IMR-90 (cell line): ENCODE measurements around the gene ERBB4. TPM values are rescaled to one million over a fixed set of nuclear protein-coding genes. Genes with fewer than 3 reads are reported as not detected.

Experiments used
- ATAC-seq: fragments of 200-7000 bp; cut with Tn5 transposase; 2 replicates; pipeline ENCODE4 v1.9.1; 2020; ENCODE audit warnings: low read depth, mild to moderate bottlenecking, moderate library complexity
- BruUV-seq: library from RNA; stranded (reverse); fragments of 400-500 nt; replicated peaks from 2 replicates; lab custom pipeline; 2021; lab: Mats Ljungman, UMichigan
- CTCF ChIA-PET: fragments of 300-600 bp; formaldehyde crosslinking; extraction: SDS; loops from one replicate; lab custom pipeline; 2021; ENCODE audit warnings: antibody characterized with exemption; lab: Yijun Ruan, JAX
- POLR2A ChIA-PET: fragments of 300-600 bp; sonication (Branson Sonifier 250); formaldehyde crosslinking; loops from one replicate; lab custom pipeline; 2022; ENCODE audit warnings: antibody characterized with exemption; ENCODE audit not compliant: unreplicated experiment; lab: Charles Lee
- DNase-seq: peaks from one replicate; pipeline ENCODE4 v3.0.0; 2013
- H2AFZ ChIP-seq: replicated peaks from 2 replicates; pipeline ENCODE3; 2013; ENCODE audit warnings: low read length, mild to moderate bottlenecking; ENCODE audit not compliant: poor library complexity
- H2AK5ac ChIP-seq: 2 replicates; pipeline ENCODE4 v1.6.1; 2013; ENCODE audit warnings: low read depth, low read length, inconsistent platforms
- H2AK9ac ChIP-seq: replicated peaks from 2 replicates; pipeline ENCODE3; 2013; ENCODE audit warnings: mild to moderate bottlenecking, low read depth, low read length, moderate library complexity; ENCODE audit not compliant: poor library complexity
- H2BK120ac ChIP-seq: 2 replicates; pipeline ENCODE4 v1.6.1; 2013; ENCODE audit warnings: low read depth, low read length, inconsistent platforms
- H2BK15ac ChIP-seq: 3 replicates; pipeline ENCODE4 v1.6.1; 2013; ENCODE audit warnings: low read depth, low read length, inconsistent platforms
- H2BK20ac ChIP-seq: 2 replicates; pipeline ENCODE4 v1.6.1; 2013; ENCODE audit warnings: low read depth, mild to moderate bottlenecking, inconsistent platforms, low read length, moderate library complexity
- H2BK5ac ChIP-seq: 2 replicates; pipeline ENCODE4 v1.6.1; 2013; ENCODE audit warnings: mild to moderate bottlenecking, low read depth, low read length, inconsistent platforms; ENCODE audit not compliant: poor library complexity, severe bottlenecking
- H3K14ac ChIP-seq: replicated peaks from 2 replicates; pipeline ENCODE4 v1.6.1; 2013; ENCODE audit warnings: low read depth, low read length, inconsistent platforms
- H3K18ac ChIP-seq: 2 replicates; pipeline ENCODE4 v1.6.1; 2013; ENCODE audit warnings: low read depth, low read length, control low read depth
- H3K23ac ChIP-seq: 2 replicates; pipeline ENCODE4 v1.6.1; 2013; ENCODE audit warnings: low read depth, low read length, inconsistent platforms
- H3K27ac ChIP-seq: 2 replicates; pipeline ENCODE4 v1.5.1; 2013; ENCODE audit warnings: mild to moderate bottlenecking, control low read depth, low read length; ENCODE audit not compliant: insufficient read depth
- H3K27me3 ChIP-seq: 2 replicates; pipeline ENCODE4 v1.6.1; 2013; ENCODE audit warnings: low read length; ENCODE audit not compliant: control insufficient read depth, insufficient read depth
- H3K36me3 ChIP-seq: 2 replicates; pipeline ENCODE4 v1.6.1; 2013; ENCODE audit warnings: low read length, mixed read lengths; ENCODE audit not compliant: control insufficient read depth, insufficient read depth
- H3K4ac ChIP-seq: 2 replicates; pipeline ENCODE4 v1.6.1; 2013; ENCODE audit warnings: low read depth, low read length, inconsistent platforms
- H3K4me1 ChIP-seq: 2 replicates; pipeline ENCODE4 v1.6.1; 2013; ENCODE audit warnings: low read length, mixed read lengths; ENCODE audit not compliant: control insufficient read depth, insufficient read depth
- H3K4me2 ChIP-seq: 2 replicates; pipeline ENCODE4 v1.6.1; 2013; ENCODE audit warnings: low read depth, mild to moderate bottlenecking, control low read depth, low read length, moderate library complexity
- H3K4me3 ChIP-seq: 2 replicates; pipeline ENCODE4 v1.5.1; 2013; ENCODE audit warnings: low read depth, mild to moderate bottlenecking, control low read depth, low read length, moderate library complexity; ENCODE audit not compliant: insufficient read depth
- H3K56ac ChIP-seq: 2 replicates; pipeline ENCODE4 v1.6.1; 2013; ENCODE audit warnings: low read length, inconsistent platforms; ENCODE audit not compliant: insufficient read depth; ENCODE audit errors: extremely low read depth
- H3K79me1 ChIP-seq, 2 experiments: 2 replicates each; pipeline ENCODE4 v1.6.1; 2013; ENCODE audit warnings: low read length in 2 of 2, inconsistent platforms in 1 of 2, low read depth in 1 of 2
- H3K9ac ChIP-seq: 2 replicates; pipeline ENCODE4 v1.6.1; 2013; ENCODE audit warnings: low read depth, low read length, control low read depth
- H3K9me1 ChIP-seq: 2 replicates; pipeline ENCODE4 v1.6.1; 2013; ENCODE audit warnings: low read length, inconsistent platforms; ENCODE audit not compliant: insufficient read depth
- H3K9me3 ChIP-seq: 2 replicates; pipeline ENCODE4 v1.6.1; 2013; ENCODE audit warnings: low read length; ENCODE audit not compliant: control insufficient read depth, insufficient read depth
- H4K20me1 ChIP-seq: 2 replicates; pipeline ENCODE4 v1.6.1; 2013; ENCODE audit warnings: low read length, inconsistent platforms; ENCODE audit not compliant: insufficient read depth
- H4K5ac ChIP-seq: 2 replicates; pipeline ENCODE4 v1.6.1; 2013; ENCODE audit warnings: mild to moderate bottlenecking, low read depth, low read length, control low read depth
- H4K8ac ChIP-seq, 2 experiments: 2 replicates each; pipeline ENCODE4 v1.6.1; 2013; ENCODE audit warnings: low read depth in 2 of 2, low read length in 2 of 2, control low read depth in 1 of 2, inconsistent platforms in 1 of 2
- H4K91ac ChIP-seq: 2 replicates; pipeline ENCODE4 v1.6.1; 2013; ENCODE audit warnings: low read depth, low read length, inconsistent platforms; ENCODE audit not compliant: insufficient read depth
- MAZ ChIP-seq: IDR thresholded peaks from 2 replicates; pipeline ENCODE4 v1.6.1; 2012; ENCODE audit warnings: low read depth, mild to moderate bottlenecking, low read length, improper control_type of control experiment, moderate library complexity, borderline replicate concordance
- WGBS, 2 experiments: methylation state at CpG; one replicate each; pipeline versions ENCODE4 v1.1.5 to v1.1.7; 2013; ENCODE audit warnings: missing lambda C conversion rate in 2 of 2; ENCODE audit not compliant: insufficient read length in 1 of 2; ENCODE audit errors: extremely low coverage in 2 of 2; 5-methylcytosine and 5-hydroxymethylcytosine counted together
- dilution Hi-C: fragments of 300-500 bp; cut with HindIII; formaldehyde crosslinking; loops from one replicate; pipeline ENCODE4 v1.14.3; 2018; ENCODE audit warnings: low sequenced_read_pairs; ENCODE audit not compliant: unreplicated experiment
- in situ Hi-C: fragments of 300-500 bp; cut with MboI; formaldehyde crosslinking; loops from 3 replicates; pipeline ENCODE4 v1.14.3; 2019; ENCODE audit warnings: low sequenced_read_pairs, inconsistent platforms, mixed read lengths
- intact Hi-C: fragments of 100-400 bp; cut with micrococcal nuclease; formaldehyde crosslinking; loops from 2 replicates; pipeline ENCODE4 v1.10.0; 2022
- polyA plus RNA-seq, 3 experiments: library from polyadenylated mRNA; depleted of rRNA; stranded (reverse); fragments of >200 nt; gene quantifications; 2 replicates each; pipeline ENCODE4 v1.2.3, GENCODE V29; 2012; ENCODE audit warnings: low replicate concordance in 1 of 3
- total RNA-seq: library from RNA; depleted of rRNA; stranded (reverse); fragments of >200 nt; gene quantifications from 2 replicates; pipeline ENCODE4 v1.2.3, GENCODE V29; 2012

Gene ERBB4
- total and polyA plus RNA-seq, 2 of the 4 experiments (the other 2 are of a cell fraction) = not detected

- H4K5ac ChIP-seq = no peak overlapping the region
- H4K20me1 ChIP-seq = no peaks in the 10 kb centered on the region
- H2AFZ ChIP-seq = no peak overlapping the region
- H2AK9ac ChIP-seq = no peak overlapping the region
- H3K9me3 ChIP-seq = no peaks in the 10 kb centered on the region
- H2BK15ac ChIP-seq = no peak overlapping the region
- POLR2A ChIA-PET = no interaction called here
- DNase-seq (no peak), ATAC-seq (no peak)
- no peak overlapping the region for H3K9ac ChIP-seq
- no CpG with 5 or more reads among the region's 3 CpGs for WGBS, 2 experiments
- no peak overlapping the region for H2BK5ac ChIP-seq
- no peaks in the 10 kb centered on the region for H3K4me1 ChIP-seq
- H3K9me1 ChIP-seq = no peaks in the 10 kb centered on the region
- in situ Hi-C loops (no loop called here), dilution Hi-C loops (no loop called here), intact Hi-C loops (no loop called here)
- no peaks in the 10 kb centered on the region for H3K79me1 ChIP-seq
- no peak overlapping the region for H3K18ac ChIP-seq
- H2BK120ac ChIP-seq = no peak overlapping the region
- H3K27ac ChIP-seq = no peak overlapping the region
- H2BK20ac ChIP-seq = no peak overlapping the region
- BruUV-seq = no TSS peak
- no peak for TF ChIP-seq MAZ
- no peak overlapping the region for H4K91ac ChIP-seq
- H3K23ac ChIP-seq = no peak overlapping the region
- H3K36me3 ChIP-seq = no peaks in the 10 kb centered on the region
- CTCF ChIA-PET = no interaction called here
- no peak overlapping the region for H3K4me3 ChIP-seq
- no peaks in the 10 kb centered on the region for H3K27me3 ChIP-seq
- no peak overlapping the region for H2AK5ac ChIP-seq
- no peak overlapping the region for H3K4ac ChIP-seq
- H3K4me2 ChIP-seq = no peak overlapping the region
- no peak overlapping the region for H3K14ac ChIP-seq
- no peak overlapping the region for H3K56ac ChIP-seq
- H4K8ac ChIP-seq = no peak overlapping the region
Observed at GRCh38 chr2:211479536-211480150, 1059.0 kb downstream of the ERBB4 start.
